GM19395 (cell line): Measurements from ENCODE around the gene FOSL2.

Experiments
- ATAC-seq: cut with Tn5 transposase; IDR thresholded peaks from one replicate; pipeline ENCODE4 v1.9.1; 2021; ENCODE audit warnings: mild to moderate bottlenecking, moderate library complexity; ENCODE audit not compliant: unreplicated experiment

The FOSL2 gene

GRCh38 chr2:28429636-28430376, 37.1 kb downstream of the FOSL2 start:
- ATAC-seq: no peak

GRCh38 chr2:28430377-28430765, 37.7 kb downstream of the FOSL2 start:
- ATAC-seq: no peak

- ATAC-seq: no peak
Observed at GRCh38 chr2:28430788-28431418, 38.2 kb downstream of the FOSL2 start.

GRCh38 chr2:28431741-28432140, 39.1 kb downstream of the FOSL2 start:
- ATAC-seq: no peak

- ATAC-seq: no peak
Observed at GRCh38 chr2:28432362-28432761, 39.7 kb downstream of the FOSL2 start.

- ATAC-seq: no peak
Observed at GRCh38 chr2:28433215-28433614, 40.6 kb downstream of the FOSL2 start.

- ATAC-seq: no peak
Observed at GRCh38 chr2:28433935-28434599, 41.4 kb downstream of the FOSL2 start.

- no peak for ATAC-seq
Observed at GRCh38 chr2:28434600-28434989, 41.9 kb downstream of the FOSL2 start.

- ATAC-seq: no peak
Observed at GRCh38 chr2:28435241-28435640, 42.6 kb downstream of the FOSL2 start.

GRCh38 chr2:28435814-28436351, 43.2 kb downstream of the FOSL2 start:
- ATAC-seq: no peak

GRCh38 chr2:28436525-28437051, 43.9 kb downstream of the FOSL2 start:
- no peak for ATAC-seq

GRCh38 chr2:28437149-28437835, 44.6 kb downstream of the FOSL2 start:
- ATAC-seq: no peak

GRCh38 chr2:28437918-28438317, 45.3 kb downstream of the FOSL2 start:
- no peak for ATAC-seq

- ATAC-seq: no peak
Observed at GRCh38 chr2:28438532-28439063, 45.9 kb downstream of the FOSL2 start.

GRCh38 chr2:28439127-28439526, 46.5 kb downstream of the FOSL2 start:
- ATAC-seq: no peak

GRCh38 chr2:28439763-28440162, 47.1 kb downstream of the FOSL2 start:
- ATAC-seq: no peak

GRCh38 chr2:28442328-28442727, 49.7 kb downstream of the FOSL2 start:
- no peak for ATAC-seq

- ATAC-seq: no peak
Observed at GRCh38 chr2:28444956-28445355, 52.3 kb downstream of the FOSL2 start.

- ATAC-seq: no peak
Observed at GRCh38 chr2:28445448-28446258, 53.0 kb downstream of the FOSL2 start.

- no peak for ATAC-seq
Observed at GRCh38 chr2:28446531-28446930, 53.9 kb downstream of the FOSL2 start.
